ENCODE data around the gene METTL17.
"Not testable (repeated sequence)": the region's sequence is repeated elsewhere in the genome, so short reads cannot be mapped to it uniquely, and the experiment has no call there.

The METTL17 gene

GRCh38 chr14:20997115-20997514 lies 7.3 kb downstream of the METTL17 start:
- DNase-seq = no peak

GRCh38 chr14:20997564-20997963 lies 7.8 kb downstream of the METTL17 start:
- no peak for DNase-seq

- no peak for DNase-seq
These were observed 8.4 kb downstream of the METTL17 start for GRCh38 chr14:20998139-20998538.

GRCh38 chr14:20998674-20999366 lies 9.0 kb downstream of the METTL17 start, which contains the start of gene SLC39A2:
Gene SLC39A2 (plus strand): TSS chr14:20999293. CDS start chr14:20999447, 154 bp downstream.
- DNase-seq = no peak

GRCh38 chr14:20999591-20999990 lies 9.8 kb downstream of the METTL17 start:
- no peak for DNase-seq

- no peak for DNase-seq
These were observed 11.4 kb downstream of the METTL17 start for GRCh38 chr14:21001218-21001617.

- no peak for DNase-seq
These were observed 14.1 kb downstream of the METTL17 start for GRCh38 chr14:21003788-21004346.

- not testable (repeated sequence) for DNase-seq
These were observed 19.9 kb downstream of the METTL17 start for GRCh38 chr14:21009721-21010120.

GRCh38 chr14:21011136-21011535 lies 21.4 kb downstream of the METTL17 start:
- no peak for DNase-seq

- peak; percentile 83 for DNase-seq
These were observed 25.0 kb downstream of the METTL17 start for GRCh38 chr14:21014761-21015190.

- DNase-seq = no peak
These were observed 25.5 kb downstream of the METTL17 start for GRCh38 chr14:21015312-21015711.

GRCh38 chr14:21016413-21017190 lies 26.8 kb downstream of the METTL17 start:
- no peak for DNase-seq

GRCh38 chr14:21017528-21018245 lies 27.9 kb downstream of the METTL17 start:
- no peak for DNase-seq

- DNase-seq = no peak
These were observed 28.5 kb downstream of the METTL17 start for GRCh38 chr14:21018286-21018685.

- no peak for DNase-seq
These were observed 29.0 kb downstream of the METTL17 start for GRCh38 chr14:21018781-21019180.

GRCh38 chr14:21019366-21019765 lies 29.6 kb downstream of the METTL17 start:
- no peak for DNase-seq

- no peak for DNase-seq
These were observed 31.3 kb downstream of the METTL17 start for GRCh38 chr14:21020977-21021545.

- DNase-seq = no peak
These were observed 32.9 kb downstream of the METTL17 start for GRCh38 chr14:21022686-21023085.

GRCh38 chr14:21023174-21023573 lies 33.4 kb downstream of the METTL17 start:
- no peak for DNase-seq

- DNase-seq = peak; percentile 21
These were observed 34.2 kb downstream of the METTL17 start for GRCh38 chr14:21023817-21024584.

- peak; percentile 77 for DNase-seq
These were observed 35.0 kb downstream of the METTL17 start, which contains the start of gene NDRG2 for GRCh38 chr14:21024585-21025370. Gene NDRG2 (minus strand): TSS chr14:21025061. CDS start chr14:21023315, 1,746 bp downstream.
